Ammon's horn (tissue), 1 donor: Measurements from ENCODE around the gene PLA2G4C.

ENCODE experiments used
- DNase-seq: peaks from one replicate; pipeline ENCODE4 v3.0.0-alpha.2; 2016; ENCODE audit warnings: low spot score

Gene PLA2G4C

GRCh38 chr19:48053076-48053475 is 57.5 kb downstream of the PLA2G4C start:
- DNase-seq: no peak

GRCh38 chr19:48051335-48052033 is 59.1 kb downstream of the PLA2G4C start:
- DNase-seq: no peak

GRCh38 chr19:48044561-48044960 is 66.1 kb downstream of the PLA2G4C start:
- DNase-seq: no peak

GRCh38 chr19:48043675-48044258 is 66.8 kb downstream of the PLA2G4C start, which contains the start of gene CABP5:
Gene CABP5, minus strand, starts transcription at chr19:48044079. Its CDS starts 157 bp downstream, at chr19:48043922.
- DNase-seq: no peak

- DNase-seq: no peak
These were observed 68.6 kb downstream of the PLA2G4C start for GRCh38 chr19:48041877-48042580.

GRCh38 chr19:48036765-48037164 is 73.9 kb downstream of the PLA2G4C start:
- DNase-seq: no peak

GRCh38 chr19:48033604-48034003 is 77.0 kb downstream of the PLA2G4C start:
- no peak for DNase-seq

- no peak for DNase-seq
These were observed 80.5 kb downstream of the PLA2G4C start for GRCh38 chr19:48030073-48030472.

GRCh38 chr19:48029431-48029830 is 81.2 kb downstream of the PLA2G4C start:
- DNase-seq: no peak

- no peak for DNase-seq
These were observed 85.1 kb downstream of the PLA2G4C start for GRCh38 chr19:48025480-48025879.

GRCh38 chr19:48023518-48023917 is 87.1 kb downstream of the PLA2G4C start:
- DNase-seq: no peak

- no peak for DNase-seq
These were observed 87.6 kb downstream of the PLA2G4C start for GRCh38 chr19:48023011-48023410.

GRCh38 chr19:48020686-48021085 is 89.9 kb downstream of the PLA2G4C start:
- no peak for DNase-seq

- no peak for DNase-seq
These were observed 99.5 kb downstream of the PLA2G4C start for GRCh38 chr19:48010932-48011758.

GRCh38 chr19:48006762-48007161 is 103.9 kb downstream of the PLA2G4C start:
- no peak for DNase-seq

GRCh38 chr19:48004236-48004635 is 106.4 kb downstream of the PLA2G4C start:
- no peak for DNase-seq

GRCh38 chr19:48000846-48001245 is 109.8 kb downstream of the PLA2G4C start:
- DNase-seq: no peak

- no peak for DNase-seq
These were observed 111.8 kb downstream of the PLA2G4C start for GRCh38 chr19:47998800-47999199.
